Stimulated activated CD4-positive, alpha-beta T cell treated with anti-CD3 and anti-CD28 coated beads, Interleukin-15, amount 100 ng/mL, for 1 hour (primary cell): ENCODE measurements around the gene ZIC1.

Experiments used
- DNase-seq, 2 donors: peaks; one replicate each; pipeline ENCODE4 v3.0.0-alpha.2; 2020; ENCODE audit warnings: low read depth in 1 of 2, low spot score in 1 of 2

The ZIC1 gene

GRCh38 chr3:147410116-147410525 is 956 bp downstream of the ZIC1 start:
- no peak for DNase-seq

GRCh38 chr3:147410526-147411237 is 1.5 kb downstream of the ZIC1 start:
- DNase-seq: no peak

- no peak for DNase-seq
Measured at GRCh38 chr3:147411238-147411814, 2.2 kb downstream of the ZIC1 start.

- no peak for DNase-seq
Measured at GRCh38 chr3:147411815-147412241, 2.7 kb downstream of the ZIC1 start.

- no peak for DNase-seq
Measured at GRCh38 chr3:147412261-147412916, 3.2 kb downstream of the ZIC1 start.

GRCh38 chr3:147412917-147413685 is 3.9 kb downstream of the ZIC1 start:
- no peak for DNase-seq

GRCh38 chr3:147413686-147414389 is 4.7 kb downstream of the ZIC1 start:
- no peak for DNase-seq

GRCh38 chr3:147414390-147415138 is 5.4 kb downstream of the ZIC1 start:
- DNase-seq: no peak

- DNase-seq: no peak
Measured at GRCh38 chr3:147415286-147415685, 6.1 kb downstream of the ZIC1 start.

GRCh38 chr3:147415874-147416273 is 6.7 kb downstream of the ZIC1 start:
- DNase-seq: no peak

GRCh38 chr3:147416931-147417330 is 7.8 kb downstream of the ZIC1 start:
- DNase-seq: no peak

GRCh38 chr3:147417551-147418295 is 8.6 kb downstream of the ZIC1 start:
- DNase-seq: no peak

GRCh38 chr3:147418371-147418781 is 9.2 kb downstream of the ZIC1 start:
- no peak for DNase-seq

GRCh38 chr3:147418808-147419701 is 9.9 kb downstream of the ZIC1 start:
- DNase-seq: no peak

GRCh38 chr3:147419781-147420224 is 10.6 kb downstream of the ZIC1 start:
- DNase-seq: no peak

GRCh38 chr3:147420353-147421183 is 11.4 kb downstream of the ZIC1 start:
- no peak for DNase-seq

- no peak for DNase-seq
Measured at GRCh38 chr3:147421184-147421912, 12.2 kb downstream of the ZIC1 start.
